ENCODE measurements around the gene VPS35L. TPM values are rescaled to one million over a fixed set of nuclear protein-coding genes. Genes with fewer than 3 reads are reported as not detected.

VPS35L gene
- total RNA-seq, 2 experiments from 2014 or later: 25.8 to 28.3 TPM

DNA sequence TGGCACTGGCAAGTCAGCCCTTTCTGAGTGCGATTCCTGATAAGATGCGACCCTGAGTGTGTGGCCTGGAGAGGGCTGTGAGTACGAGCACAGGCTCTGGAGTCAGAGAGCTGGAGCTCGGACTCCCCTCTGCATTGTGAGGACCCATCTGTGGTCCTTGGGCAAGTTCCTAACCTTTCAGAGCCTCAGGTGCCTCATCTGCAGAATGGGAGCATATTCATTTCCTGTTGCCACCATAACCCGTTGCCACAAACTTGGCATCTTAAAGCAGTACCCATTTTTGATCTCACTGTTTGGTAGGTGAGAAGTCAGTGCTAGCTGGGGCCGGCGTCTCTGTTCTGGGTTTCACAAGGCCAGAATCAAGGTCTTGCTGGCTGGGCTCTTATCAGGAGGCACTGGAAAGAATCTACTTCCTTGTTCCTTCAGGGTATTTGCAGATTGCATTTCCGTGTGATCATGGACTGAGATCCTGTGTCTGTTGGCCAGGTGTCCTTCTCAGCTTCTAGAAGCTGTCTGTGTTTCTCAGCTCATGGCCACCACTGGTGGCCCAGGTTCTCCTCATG, 142.3 kb downstream of the VPS35L start:
- no peaks in the 10 kb centered on the region for H3K9me3 Mint-ChIP-seq
- H3K27ac Mint-ChIP-seq: peak overlapping the region; percentile 94
- peaks cover 63% of the 10 kb centered on the region for H3K4me1 Mint-ChIP-seq (ENCODE audit: low read depth)
- H3K4me3 ChIP-seq (ENCODE audit: low read length): no peak overlapping the region
- H3K36me3 ChIP-seq (ENCODE audit: insufficient read depth, low read length): peaks cover 30% of the 10 kb centered on the region
- H3K36me3 Mint-ChIP-seq (ENCODE audit: low read depth): peaks cover 52% of the 10 kb centered on the region
- peak overlapping the region; percentile 63 for H3K4me3 Mint-ChIP-seq
- no peaks in the 10 kb centered on the region for H3K9me3 ChIP-seq (ENCODE audit: control insufficient read depth in 1 of 2, insufficient read depth in 1 of 2, low read length in 2 of 2)
- TF ChIP-seq, protein P1, sequence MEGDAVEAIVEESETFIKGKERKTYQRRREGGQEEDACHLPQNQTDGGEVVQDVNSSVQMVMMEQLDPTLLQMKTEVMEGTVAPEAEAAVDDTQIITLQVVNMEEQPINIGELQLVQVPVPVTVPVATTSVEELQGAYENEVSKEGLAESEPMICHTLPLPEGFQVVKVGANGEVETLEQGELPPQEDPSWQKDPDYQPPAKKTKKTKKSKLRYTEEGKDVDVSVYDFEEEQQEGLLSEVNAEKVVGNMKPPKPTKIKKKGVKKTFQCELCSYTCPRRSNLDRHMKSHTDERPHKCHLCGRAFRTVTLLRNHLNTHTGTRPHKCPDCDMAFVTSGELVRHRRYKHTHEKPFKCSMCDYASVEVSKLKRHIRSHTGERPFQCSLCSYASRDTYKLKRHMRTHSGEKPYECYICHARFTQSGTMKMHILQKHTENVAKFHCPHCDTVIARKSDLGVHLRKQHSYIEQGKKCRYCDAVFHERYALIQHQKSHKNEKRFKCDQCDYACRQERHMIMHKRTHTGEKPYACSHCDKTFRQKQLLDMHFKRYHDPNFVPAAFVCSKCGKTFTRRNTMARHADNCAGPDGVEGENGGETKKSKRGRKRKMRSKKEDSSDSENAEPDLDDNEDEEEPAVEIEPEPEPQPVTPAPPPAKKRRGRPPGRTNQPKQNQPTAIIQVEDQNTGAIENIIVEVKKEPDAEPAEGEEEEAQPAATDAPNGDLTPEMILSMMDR (IDR thresholded peaks at IDR 0.05): no peak
- ChIA-PET CTCF (no interaction called here), POLR2A (interaction anchor here (2.1 kb wide), 1 partner anchor 20 kb away, joined by 22 read pairs; the partner anchor contains the start of genes IQCK and KNOP1)
- peaks cover 50% of the 10 kb centered on the region for H3K4me1 ChIP-seq (ENCODE audit: insufficient read depth, low read length)
- ATAC-seq (ENCODE audit: poor library complexity) (no peak), DNase-seq (peak in 1 of 14 experiments; percentile 19)
- H3K27ac ChIP-seq (ENCODE audit: low read depth in 1 of 2, low read length in 2 of 2): no peak overlapping the region
- H3K27me3 ChIP-seq (ENCODE audit: control insufficient read depth in 1 of 2, insufficient read depth in 2 of 2, low read length in 2 of 2): no peaks in the 10 kb centered on the region
- no peaks in the 10 kb centered on the region for H3K27me3 Mint-ChIP-seq
- intact Hi-C loops (cut with DNase I, micrococcal nuclease): no loop called here

GRCh38 chr16:19698480-19699465, 143.3 kb downstream of the VPS35L start:
- Mint-ChIP-seq H3K4me1 (ENCODE audit: low read depth) (peaks cover 60% of the 10 kb centered on the region), H3K4me3 (peak overlapping the region; percentile 63), H3K27ac (peak overlapping the region; percentile 94), H3K36me3 (ENCODE audit: low read depth) (peaks cover 59% of the 10 kb centered on the region), H3K9me3 (no peaks in the 10 kb centered on the region), H3K27me3 (no peaks in the 10 kb centered on the region)
- intact Hi-C loops (cut with DNase I, micrococcal nuclease): no loop called here
- ChIA-PET POLR2A (interaction anchor here (1.1 to 2.1 kb wide), 4 partner anchors 12 to 143 kb away, joined by 3 to 7 read pairs (median 3); partner anchors contain the start of genes IQCK, KNOP1 and VPS35L), CTCF (no interaction called here)
- Histone ChIP-seq H3K4me3 (ENCODE audit: low read length) (no peak overlapping the region), H3K4me1 (ENCODE audit: insufficient read depth, low read length) (peaks cover 50% of the 10 kb centered on the region), H3K27ac (ENCODE audit: low read depth in 1 of 2, low read length in 2 of 2) (peak overlapping the region in 1 of 2 donors; percentile 7), H3K36me3 (ENCODE audit: insufficient read depth, low read length) (peaks cover 37% of the 10 kb centered on the region), H3K9me3 (ENCODE audit: control insufficient read depth in 1 of 2, insufficient read depth in 1 of 2, low read length in 2 of 2) (no peaks in the 10 kb centered on the region), H3K27me3 (ENCODE audit: control insufficient read depth in 1 of 2, insufficient read depth in 2 of 2, low read length in 2 of 2) (no peaks in the 10 kb centered on the region)
- DNase-seq (no peak), ATAC-seq (ENCODE audit: poor library complexity) (no peak)
- TF ChIP-seq, protein P1 (IDR thresholded peaks at IDR 0.05): no peak

DNA sequence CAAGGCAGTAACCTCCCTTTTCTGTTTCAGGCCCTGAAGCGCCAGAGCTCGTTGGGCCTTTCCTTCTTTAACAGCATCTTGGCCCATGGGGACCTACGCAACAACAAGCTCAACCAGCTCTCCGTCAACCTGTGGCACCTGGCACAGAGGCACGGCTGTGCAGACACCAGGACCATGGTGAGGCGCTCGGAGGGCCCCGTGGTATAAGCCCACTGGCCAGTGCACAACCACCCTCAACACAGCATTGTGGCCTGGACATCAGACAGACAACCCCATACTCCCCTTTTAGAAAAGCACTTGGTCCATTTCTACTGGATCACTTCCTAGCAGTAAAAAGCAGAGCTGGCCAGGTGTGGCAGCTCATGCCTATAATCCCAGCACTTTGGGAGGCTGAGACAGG, 144.0 kb downstream of the VPS35L start:
- TF ChIP-seq, protein P1 (IDR thresholded peaks at IDR 0.05): no peak
- peaks cover 47% of the 10 kb centered on the region for H3K4me1 ChIP-seq (ENCODE audit: insufficient read depth, low read length)
- H3K27me3 ChIP-seq (ENCODE audit: control insufficient read depth in 1 of 2, insufficient read depth in 2 of 2, low read length in 2 of 2): no peaks in the 10 kb centered on the region
- H3K27ac ChIP-seq (ENCODE audit: low read depth in 1 of 2, low read length in 2 of 2): no peak overlapping the region
- Mint-ChIP-seq H3K27ac (peak overlapping the region; percentile 94), H3K36me3 (ENCODE audit: low read depth) (peaks cover 66% of the 10 kb centered on the region), H3K27me3 (no peaks in the 10 kb centered on the region), H3K4me3 (no peak overlapping the region), H3K4me1 (ENCODE audit: low read depth) (peaks cover 53% of the 10 kb centered on the region), H3K9me3 (no peaks in the 10 kb centered on the region)
- DNase-seq: no peak
- H3K4me3 ChIP-seq (ENCODE audit: low read length): no peak overlapping the region
- ATAC-seq (ENCODE audit: poor library complexity): no peak
- intact Hi-C loops (cut with DNase I, micrococcal nuclease): no loop called here
- peaks cover 42% of the 10 kb centered on the region for H3K36me3 ChIP-seq (ENCODE audit: insufficient read depth, low read length)
- ChIA-PET CTCF (no interaction called here), POLR2A (interaction anchor here (1.1 to 2.1 kb wide), 4 partner anchors 11 to 144 kb away, joined by 3 to 7 read pairs (median 3); partner anchors contain the start of genes IQCK, KNOP1 and VPS35L)
- H3K9me3 ChIP-seq (ENCODE audit: control insufficient read depth in 1 of 2, insufficient read depth in 1 of 2, low read length in 2 of 2): no peaks in the 10 kb centered on the region

Data from CD4-positive, alpha-beta T cell (primary cell).